MM.1S (cell line): ENCODE data around the gene CYP24A1.

ENCODE experiments used
- CTCF ChIP-seq: fragments of 300-600 bp; sonication (generic); IDR thresholded peaks from 2 replicates; pipeline ENCODE4 v1.5.1; 2016; ENCODE audit warnings: antibody characterized with exemption, low read length, mixed read lengths
- EZH2 ChIP-seq: fragments of 300-600 bp; sonication (generic); optimal IDR thresholded peaks from 2 replicates; pipeline ENCODE3; 2017; ENCODE audit warnings: low read depth, mild to moderate bottlenecking, antibody characterized with exemption, low read length, mixed read lengths

- no peak for TF ChIP-seq CTCF
- TF ChIP-seq EZH2, result no peak
Measured at GRCh38 chr20:54178256-54178655, 4.5 kb upstream of the CYP24A1 start.
